Epithelial cell of prostate (primary cell): Measurements from ENCODE around the gene HMGXB4.
"Not testable (repeated sequence)": the region's sequence is repeated elsewhere in the genome, so short reads cannot be mapped to it uniquely, and the experiment has no call there.

Source experiments
- DNase-seq: peaks from one replicate; pipeline ENCODE4 v3.0.0-alpha.2; 2011; ENCODE audit warnings: low read depth, low spot score
- H3K27ac ChIP-seq: fragments of 450-650 bp; 2 replicates; pipeline ENCODE4 v1.5.1; 2017; ENCODE audit warnings: mild to moderate bottlenecking

Gene HMGXB4, protein sequence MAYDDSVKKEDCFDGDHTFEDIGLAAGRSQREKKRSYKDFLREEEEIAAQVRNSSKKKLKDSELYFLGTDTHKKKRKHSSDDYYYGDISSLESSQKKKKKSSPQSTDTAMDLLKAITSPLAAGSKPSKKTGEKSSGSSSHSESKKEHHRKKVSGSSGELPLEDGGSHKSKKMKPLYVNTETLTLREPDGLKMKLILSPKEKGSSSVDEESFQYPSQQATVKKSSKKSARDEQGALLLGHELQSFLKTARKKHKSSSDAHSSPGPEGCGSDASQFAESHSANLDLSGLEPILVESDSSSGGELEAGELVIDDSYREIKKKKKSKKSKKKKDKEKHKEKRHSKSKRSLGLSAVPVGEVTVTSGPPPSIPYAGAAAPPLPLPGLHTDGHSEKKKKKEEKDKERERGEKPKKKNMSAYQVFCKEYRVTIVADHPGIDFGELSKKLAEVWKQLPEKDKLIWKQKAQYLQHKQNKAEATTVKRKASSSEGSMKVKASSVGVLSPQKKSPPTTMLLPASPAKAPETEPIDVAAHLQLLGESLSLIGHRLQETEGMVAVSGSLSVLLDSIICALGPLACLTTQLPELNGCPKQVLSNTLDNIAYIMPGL

DNA sequence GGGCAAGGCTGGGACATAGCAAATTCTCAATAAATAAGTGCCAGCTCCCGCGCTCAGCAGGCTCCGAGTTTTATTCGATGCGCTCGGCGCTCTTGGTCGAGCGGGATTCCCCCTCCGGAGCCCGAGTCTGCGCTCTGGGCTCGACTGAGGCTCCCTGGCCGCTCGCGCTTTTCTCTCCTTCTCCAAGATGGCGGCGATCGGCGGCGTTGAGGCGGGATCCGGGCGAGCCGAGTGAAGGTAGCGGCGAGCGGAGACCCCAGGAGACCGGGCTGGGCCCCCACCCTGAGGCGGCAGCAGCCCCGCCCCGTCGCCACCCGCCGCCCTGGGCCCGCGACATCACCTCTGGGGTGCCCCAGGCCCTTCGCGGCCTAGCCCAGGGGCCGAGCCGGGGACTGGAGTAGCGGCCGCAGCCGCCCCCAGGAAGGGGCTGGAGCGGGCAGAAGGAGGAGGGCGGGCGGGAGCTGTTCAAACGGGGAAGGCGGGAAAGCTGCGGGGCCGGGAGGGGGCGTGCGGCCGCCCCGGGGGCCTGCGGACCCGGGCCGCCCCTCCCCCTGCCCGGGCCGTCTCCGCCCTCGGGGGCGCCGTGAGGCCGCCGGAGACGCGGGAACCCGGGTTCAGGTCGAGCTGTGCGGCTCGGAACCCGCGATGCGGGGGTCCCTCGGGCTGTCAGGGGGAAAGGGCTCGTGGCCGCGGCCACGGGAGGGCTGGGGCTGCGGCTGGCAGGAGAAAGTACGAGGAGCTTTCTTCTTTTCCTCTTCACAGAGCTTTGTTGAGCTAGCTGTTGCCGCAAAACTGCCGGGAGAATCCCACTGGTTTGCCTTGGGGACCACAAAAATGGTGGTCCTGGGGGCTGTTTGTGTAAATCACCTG, at the start of gene HMGXB4:
Gene HMGXB4, plus strand, starts transcription at position 173 of the 870 bp plus-strand sequence. CDS start 4,898 bp downstream, outside the sequence.
- peak; percentile 52 for DNase-seq
- H3K27ac ChIP-seq = peak within 1 kb of the TSS; percentile 58

DNA sequence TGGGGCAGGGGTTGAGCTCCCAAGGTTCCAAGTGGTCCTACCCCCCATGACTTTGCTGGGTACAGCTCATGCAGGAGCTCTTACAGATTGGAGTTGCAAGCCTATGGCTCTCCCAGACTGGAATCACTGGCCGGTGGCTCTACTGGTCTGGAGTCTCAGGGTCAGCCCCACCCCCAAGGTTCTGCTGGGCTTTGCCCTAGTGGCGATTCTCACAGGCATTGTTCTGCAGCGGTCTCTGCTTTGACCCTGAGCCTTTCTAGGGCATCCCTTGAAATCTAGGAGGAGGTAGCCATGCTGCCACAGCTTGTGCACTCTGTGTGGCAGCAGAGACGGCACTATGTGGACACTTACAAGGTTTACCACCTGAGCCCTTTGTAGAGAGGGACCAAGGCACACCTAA, 49.3 kb upstream of the HMGXB4 start:
- no peak for DNase-seq
- no peak overlapping the region for H3K27ac ChIP-seq

DNA sequence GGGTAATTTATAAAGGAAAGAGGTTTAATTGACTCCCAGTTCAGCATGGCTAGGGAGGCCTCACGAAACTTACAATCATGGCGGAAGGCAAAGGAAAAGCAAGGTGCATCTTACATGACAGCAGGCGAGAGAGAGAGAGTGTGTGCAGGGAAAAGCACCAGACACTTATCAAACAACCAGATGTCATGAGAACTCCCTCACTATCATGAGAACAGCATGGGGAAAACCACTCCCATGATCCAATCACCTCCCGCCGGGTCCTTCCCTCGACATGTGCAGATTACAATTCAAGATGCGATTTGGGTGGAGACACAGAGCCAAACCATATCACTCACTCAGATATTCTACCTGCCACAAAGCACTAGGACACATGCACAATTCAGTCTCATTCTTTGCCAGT, 48.1 kb upstream of the HMGXB4 start:
- DNase-seq = no peak
- no peak overlapping the region for H3K27ac ChIP-seq

DNA sequence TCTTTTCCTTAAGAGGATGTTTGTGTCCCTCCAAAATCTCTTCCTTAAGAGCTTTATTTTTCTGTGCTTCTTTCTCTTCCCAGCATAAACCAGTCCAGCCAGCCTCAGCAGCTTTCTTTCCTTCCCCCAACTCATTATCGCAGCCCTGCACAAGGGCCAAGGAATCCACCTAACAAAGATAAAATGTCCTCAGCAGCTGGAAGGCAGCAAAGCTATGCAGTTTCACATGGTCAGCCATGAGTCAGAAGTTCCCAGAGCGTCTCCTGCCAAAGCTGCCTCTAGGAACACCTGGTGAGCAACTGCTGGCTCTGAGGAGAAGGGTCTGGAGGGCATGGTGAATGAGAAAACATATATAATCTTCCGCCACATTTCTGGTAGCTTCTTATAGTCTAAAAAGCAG, 45.3 kb upstream of the HMGXB4 start:
- DNase-seq = no peak
- no peak overlapping the region for H3K27ac ChIP-seq

DNA sequence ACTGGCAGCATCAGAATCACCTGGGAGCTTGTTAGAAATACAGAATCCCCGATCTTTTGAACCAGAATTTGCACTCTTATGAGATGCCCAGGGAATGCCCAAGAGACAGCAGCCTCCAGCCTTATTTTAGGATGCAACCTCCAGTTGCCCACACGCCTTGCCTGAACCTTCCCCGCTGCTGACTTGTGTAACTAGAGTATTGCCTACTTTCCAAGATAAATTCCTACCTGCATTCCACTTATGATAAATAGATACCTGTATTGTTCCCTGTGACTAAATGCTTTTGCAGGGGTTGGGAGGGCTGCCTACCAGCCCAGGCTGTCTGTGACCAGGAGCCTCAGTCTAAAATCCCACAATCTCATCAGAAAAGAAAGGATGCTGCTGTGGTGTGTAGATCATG, 44.3 kb upstream of the HMGXB4 start:
- DNase-seq = no peak

DNA sequence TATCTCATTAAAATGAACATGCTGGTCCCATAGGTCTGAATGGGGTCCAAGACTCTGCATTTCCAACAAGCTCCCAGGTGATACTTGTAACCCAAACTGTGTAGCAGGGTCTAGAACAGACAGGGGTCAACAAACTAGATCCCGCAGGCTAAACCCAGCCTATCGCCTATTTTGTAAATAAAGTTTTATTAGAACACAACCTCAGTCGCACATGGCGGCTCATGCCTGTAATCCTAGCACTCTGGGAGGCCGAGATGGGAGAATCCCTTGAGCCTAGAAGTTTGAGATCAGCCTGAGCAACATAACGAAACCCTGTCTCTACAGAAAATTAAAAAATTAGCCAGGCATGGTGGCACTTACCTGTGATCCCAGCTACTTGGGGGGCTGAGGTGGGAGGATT, 42.3 kb upstream of the HMGXB4 start:
- no peak for DNase-seq
- H3K27ac ChIP-seq = no peak overlapping the region

More for the DNA sequence above, 44.3 kb upstream of the HMGXB4 start:
- no peak overlapping the region for H3K27ac ChIP-seq

DNA sequence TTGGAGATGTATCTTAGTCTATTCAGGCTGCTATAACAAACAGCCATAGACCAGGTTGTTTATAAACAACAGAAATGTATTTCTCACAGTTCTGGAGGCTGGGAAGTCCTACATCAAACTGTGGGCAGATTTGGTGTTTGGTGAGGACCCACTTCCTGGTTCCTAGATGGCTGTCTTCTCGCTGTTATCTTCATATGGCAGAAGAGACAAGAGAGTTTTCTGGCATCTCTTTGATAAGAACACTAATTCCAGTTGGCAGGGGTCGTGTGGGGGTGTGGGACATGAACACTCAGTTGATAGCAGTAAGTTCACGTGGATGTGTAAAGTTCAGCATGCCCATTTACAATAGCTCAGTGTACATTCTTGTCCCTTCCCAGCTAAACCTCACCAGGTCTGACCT, 41.3 kb upstream of the HMGXB4 start:
- no peak for DNase-seq
- no peak overlapping the region for H3K27ac ChIP-seq

DNA sequence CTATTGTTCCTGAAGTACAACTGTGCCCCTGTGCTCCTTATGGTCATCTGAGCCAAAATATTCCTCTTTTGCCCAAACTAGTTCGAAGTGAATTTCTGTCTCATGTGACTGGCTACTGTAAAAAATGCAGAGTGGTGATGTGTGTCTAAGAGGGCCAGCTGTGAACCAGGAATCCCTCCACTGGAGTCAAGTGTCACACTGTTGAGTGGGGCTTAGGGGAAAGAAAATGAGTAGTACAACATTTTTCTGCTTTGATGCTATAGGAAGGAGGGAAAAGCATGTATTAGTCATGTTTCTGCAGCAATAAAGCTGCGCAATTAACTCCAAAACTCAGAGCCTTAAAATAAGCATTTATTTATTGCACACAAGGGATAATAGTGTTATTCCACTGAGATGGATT, 39.8 kb upstream of the HMGXB4 start:
- H3K27ac ChIP-seq = no peak overlapping the region
- DNase-seq = no peak

DNA sequence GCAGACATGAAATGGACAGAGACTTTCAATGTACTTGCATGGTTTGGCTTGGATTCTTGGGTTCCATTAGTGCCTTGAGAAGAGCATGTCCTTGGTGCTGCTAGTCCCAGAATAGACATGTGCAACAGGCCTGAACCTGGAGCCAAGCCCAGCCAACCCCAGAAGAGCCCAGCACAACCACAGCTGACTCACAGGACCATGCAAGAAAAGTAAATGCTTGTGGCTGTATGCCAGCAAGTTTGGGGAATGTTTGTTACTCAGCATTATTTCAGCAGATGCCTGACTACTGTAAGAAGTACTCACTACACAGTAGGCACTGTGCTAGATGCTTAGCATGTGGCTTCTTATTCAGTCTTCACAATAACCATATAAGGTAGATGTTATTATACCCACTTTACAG, 39.2 kb upstream of the HMGXB4 start:
- DNase-seq = no peak

DNA sequence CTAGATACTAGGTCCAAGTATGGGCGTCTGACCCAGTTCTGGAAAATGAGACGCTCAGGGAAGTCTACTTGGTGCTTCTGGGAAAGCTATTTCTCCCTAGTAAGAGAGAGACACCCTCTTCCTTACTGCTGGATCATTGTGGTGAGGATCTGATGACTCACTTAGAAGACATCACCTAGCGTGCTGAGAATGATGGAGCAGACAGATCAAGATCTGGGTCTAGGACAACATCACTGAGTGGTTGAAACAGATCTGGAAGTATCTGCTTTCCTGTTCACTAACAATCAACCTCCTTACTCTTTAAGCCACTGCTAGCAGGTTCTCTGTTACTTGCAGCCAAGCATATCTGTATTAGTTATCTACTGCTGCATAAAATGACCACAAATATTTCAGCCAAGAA, 38.3 kb upstream of the HMGXB4 start:
- no peak overlapping the region for H3K27ac ChIP-seq
- DNase-seq = peak; percentile 36

More for the DNA sequence above, 39.2 kb upstream of the HMGXB4 start:
- H3K27ac ChIP-seq = no peak overlapping the region

DNA sequence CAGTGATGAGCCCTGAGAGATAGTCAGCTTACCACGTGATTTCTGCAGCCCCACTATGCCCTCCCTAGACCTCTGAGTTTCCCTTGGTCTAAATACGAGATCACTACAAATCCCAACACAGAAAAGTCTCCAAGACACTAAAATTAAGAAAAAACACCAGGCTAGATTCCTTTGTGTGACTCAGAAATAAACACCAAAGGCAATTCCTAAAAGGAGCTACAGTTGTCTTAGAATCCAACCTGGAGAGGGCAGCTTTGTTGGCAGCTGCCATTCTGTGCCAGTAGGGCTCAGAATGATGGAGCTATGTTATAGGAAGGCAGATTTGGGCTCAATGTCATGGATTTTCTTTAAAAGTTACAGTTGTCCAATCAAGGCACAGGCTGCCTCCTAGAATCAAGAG, 37.1 kb upstream of the HMGXB4 start:
- DNase-seq = no peak
- no peak overlapping the region for H3K27ac ChIP-seq

DNA sequence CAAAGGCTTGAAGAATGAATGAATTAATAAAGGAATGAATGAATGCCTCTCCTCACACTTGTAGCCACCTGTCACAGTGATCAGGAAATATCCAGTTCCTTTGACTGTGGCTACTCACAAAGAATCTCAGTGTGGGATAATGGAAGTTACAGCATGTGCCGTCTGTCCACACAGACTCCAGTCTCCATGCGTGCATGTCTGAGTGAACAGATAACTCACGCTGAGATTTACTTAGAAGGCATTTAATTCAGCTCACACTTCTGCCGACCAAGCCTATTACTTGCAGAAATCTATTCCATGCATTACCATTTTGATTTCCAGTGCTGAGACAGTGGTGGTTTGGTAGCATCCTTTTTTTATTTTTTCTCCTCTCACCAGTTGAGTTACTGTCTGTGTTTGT, 32.3 kb upstream of the HMGXB4 start:
- no peak overlapping the region for H3K27ac ChIP-seq
- DNase-seq = no peak

DNA sequence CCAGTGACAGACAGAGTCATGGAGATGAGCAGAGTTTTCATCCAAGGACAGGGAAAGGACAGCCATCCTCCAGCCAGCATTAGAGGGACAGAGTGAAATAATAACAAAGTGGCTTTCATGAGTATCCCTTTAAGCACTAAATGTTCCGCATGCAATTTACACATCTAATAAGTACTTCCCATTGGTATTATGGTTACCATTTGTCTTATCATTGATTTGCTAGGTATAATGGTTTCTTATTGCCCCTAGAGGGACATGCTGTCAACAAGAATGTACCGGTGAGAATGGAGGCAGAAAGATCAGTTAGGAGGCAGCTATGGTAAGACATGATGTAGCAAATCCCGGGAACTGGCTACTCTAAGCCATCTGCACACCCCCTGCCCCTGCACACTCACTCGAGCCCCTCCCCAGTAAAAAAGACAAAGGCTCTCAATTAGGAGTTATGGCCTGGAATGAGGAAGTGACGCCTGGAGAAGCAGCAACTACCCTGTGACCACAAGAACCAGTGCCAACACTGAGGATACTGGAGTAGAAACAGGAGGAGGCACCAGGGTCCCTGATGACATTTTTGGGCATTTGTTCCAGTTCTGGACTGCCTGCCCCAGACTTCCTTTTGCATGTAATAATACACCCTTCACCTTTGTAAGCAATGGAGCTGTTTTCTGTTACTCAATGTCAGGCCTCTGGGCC, 30.2 kb upstream of the HMGXB4 start:
- DNase-seq = no peak
- H3K27ac ChIP-seq = no peak overlapping the region

DNA sequence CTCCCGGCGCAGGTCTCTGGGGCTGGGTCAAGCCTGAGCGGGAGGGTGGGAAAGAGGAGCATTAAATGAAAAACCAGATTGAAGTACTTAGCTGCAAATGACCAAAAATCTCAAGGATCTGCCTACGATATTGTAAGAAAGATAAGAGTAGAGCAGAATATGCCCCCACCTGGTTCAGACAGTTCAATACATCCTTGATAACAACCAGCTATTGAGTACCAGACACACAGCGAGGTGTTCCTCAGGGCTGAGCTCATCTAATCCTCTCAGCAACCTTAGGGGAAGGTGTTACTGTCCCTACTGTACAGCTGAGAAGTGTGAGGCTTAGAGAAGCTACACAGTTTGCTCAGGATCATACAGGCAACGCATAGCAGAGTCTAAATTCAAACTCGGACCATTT, 27.4 kb upstream of the HMGXB4 start:
- DNase-seq = no peak

DNA sequence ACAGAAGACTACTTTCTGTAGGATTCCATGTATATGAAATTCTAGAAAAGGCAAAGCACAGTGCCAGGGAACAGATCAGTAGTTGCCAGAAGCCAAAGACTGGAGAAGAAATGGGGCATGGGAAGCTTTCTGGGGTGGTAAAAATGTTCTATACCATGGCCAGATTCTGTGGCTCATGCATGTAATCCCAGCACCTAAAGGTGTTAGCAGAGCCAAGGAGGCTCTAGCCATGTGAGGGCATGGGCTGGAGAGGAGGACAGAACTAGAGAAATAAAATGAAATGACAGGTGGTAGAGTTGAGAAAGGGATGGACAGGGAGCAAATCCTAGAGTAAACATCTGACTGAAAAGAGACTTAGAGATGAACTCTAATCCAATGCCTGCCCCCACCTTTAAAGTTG, 26.9 kb upstream of the HMGXB4 start:
- H3K27ac ChIP-seq = no peak overlapping the region
- no peak for DNase-seq

More for the DNA sequence above, 27.4 kb upstream of the HMGXB4 start:
- no peak overlapping the region for H3K27ac ChIP-seq

DNA sequence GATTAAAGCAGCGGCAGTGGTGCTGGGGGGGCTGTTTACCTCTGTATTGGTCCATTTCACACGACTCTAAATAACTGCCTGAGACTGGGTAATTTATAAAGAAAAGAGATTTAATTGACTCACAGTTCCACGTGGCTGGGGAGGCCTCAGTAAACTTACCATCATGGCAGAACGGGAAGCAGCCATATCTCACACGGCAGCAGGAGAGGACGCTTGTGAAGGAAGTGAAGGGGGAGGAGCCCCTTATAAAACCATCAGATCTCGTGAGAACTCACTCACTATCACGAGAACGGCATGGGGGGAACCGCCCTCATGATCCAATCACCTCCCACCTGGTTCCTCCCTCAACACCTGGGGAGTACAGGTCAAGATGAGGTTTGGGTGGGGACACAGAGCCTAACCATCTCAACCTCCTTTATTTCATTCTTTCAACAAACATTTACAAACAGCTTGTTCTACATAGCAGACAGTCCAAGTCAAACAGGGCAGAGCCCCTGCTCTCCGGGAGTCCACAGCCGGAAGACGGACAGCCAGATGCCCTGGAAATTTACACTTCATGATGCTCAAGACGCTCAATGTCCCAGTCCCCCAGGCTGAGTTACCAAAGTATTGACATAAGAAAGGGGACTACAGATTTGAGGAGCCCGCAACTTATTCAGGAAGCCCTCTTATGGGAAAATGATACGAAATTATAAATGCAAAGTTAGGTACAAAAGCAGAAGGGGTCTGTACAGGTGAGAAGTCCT, 26.3 kb upstream of the HMGXB4 start:
- no peak for DNase-seq
- no peak overlapping the region for H3K27ac ChIP-seq

DNA sequence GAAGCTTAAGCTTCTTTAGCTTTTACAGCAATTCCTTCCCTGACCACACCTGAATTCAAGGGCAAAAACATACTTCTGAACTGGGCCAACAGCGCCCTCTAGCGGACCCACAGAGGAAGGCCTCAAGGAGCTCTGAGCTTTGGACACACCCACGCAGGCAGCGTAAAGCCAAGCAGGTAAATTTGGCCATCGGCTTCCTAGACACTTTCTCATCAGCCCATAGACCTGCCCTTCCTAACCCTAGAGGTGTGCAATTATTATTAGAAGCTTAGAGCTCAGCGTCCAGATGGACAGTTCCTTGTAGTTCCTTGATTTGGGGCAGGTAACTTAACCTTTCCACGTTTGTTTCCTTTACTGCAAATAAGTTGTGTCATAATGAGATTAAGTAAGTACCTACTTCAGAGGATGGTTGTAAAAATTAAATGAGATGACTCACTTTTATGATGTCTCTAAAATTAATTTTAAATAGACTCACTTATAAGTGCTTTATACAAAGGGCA, 25.7 kb upstream of the HMGXB4 start:
- H3K27ac ChIP-seq = no peak overlapping the region
- peak; percentile 31 for DNase-seq

DNA sequence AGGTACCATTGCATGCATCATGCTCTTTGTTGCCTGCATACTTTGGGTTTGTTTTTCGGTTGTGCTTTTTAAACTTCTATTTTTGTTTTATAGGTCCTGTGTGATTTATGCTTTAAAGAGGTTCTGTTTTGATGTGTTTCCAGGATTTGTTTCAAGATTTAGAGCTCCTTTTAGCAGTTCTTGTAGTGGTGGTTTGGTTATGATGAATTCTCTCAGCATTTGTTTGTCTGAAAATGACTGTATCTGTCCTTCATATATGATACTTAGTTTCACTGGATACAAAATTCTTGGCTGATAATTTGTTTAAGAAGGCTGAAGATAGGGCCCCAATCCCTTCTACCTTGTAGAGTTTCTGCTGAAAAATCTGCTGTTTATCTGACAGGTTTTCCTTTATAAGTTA, 18.5 kb upstream of the HMGXB4 start:
- not testable (repeated sequence) for DNase-seq, H3K27ac ChIP-seq

DNA sequence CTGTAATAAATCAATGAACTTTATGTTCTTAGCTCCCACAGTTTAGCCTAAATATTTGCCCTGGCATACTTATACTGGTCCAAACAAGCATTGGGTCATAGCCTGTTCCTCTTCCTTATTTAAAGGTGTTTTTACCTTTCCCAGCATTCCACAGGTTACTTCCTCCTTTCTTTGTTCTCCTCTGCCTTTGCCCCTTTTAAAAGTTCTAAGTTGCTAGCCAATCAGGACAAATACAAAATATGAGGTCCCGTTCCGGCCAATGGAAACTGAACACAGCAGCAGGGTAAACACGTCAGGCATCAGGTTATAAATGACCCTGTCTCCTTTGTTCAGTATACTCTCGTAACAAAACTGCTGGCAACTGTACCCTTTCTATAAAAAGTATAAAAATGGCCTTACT, 12.8 kb upstream of the HMGXB4 start:
- not testable (repeated sequence) for DNase-seq, H3K27ac ChIP-seq
